ENCODE measurements around the gene MAGEB17. TPM values are rescaled to one million over a fixed set of nuclear protein-coding genes. Genes with fewer than 3 reads are reported as not detected.
A peak's percentile ranks its signal among the peaks of the same experiment; 100 is the strongest.

Gene MAGEB17
- total and polyA plus RNA-seq, 2 of the 8 experiments (the other 6 are each of a cell fraction or from before 2014, with no cell fraction given): 0.48 to 1.1 TPM

- peak overlapping the region; percentile 27 for H4K91ac ChIP-seq (replicated peaks; ENCODE audit: insufficient read length, low read length)
- H3K9ac ChIP-seq (replicated peaks in 1 of 4; ENCODE audit: extremely low read depth in 1 of 4, low read depth in 3 of 4, low read length in 3 of 4): no peak overlapping the region
- H3K18ac ChIP-seq (ENCODE audit: extremely low read depth, low read length): no peak overlapping the region
- no peak overlapping the region for H3K23ac ChIP-seq (ENCODE audit: insufficient read length)
- no peak overlapping the region for H2BK15ac ChIP-seq (ENCODE audit: low read length)
- no peak overlapping the region for H3K4ac ChIP-seq (replicated peaks; ENCODE audit: insufficient read length, low read depth, low read length)
- H2BK5ac ChIP-seq (ENCODE audit: low read depth, low read length): no peak overlapping the region
- H3K79me1 ChIP-seq (ENCODE audit: low read depth, low read length): no peaks in the 10 kb centered on the region
- peaks cover 0 to 7% (median 4%) of the 10 kb centered on the region in 4 experiments; a peak in 4 of 7 replicates for H3K4me1 ChIP-seq (replicated peaks in 1 of 4; ENCODE audit: control insufficient read depth in 3 of 4, insufficient read depth in 4 of 4, low read length in 3 of 4)
- peak overlapping the region; percentile 78 for H2BK120ac ChIP-seq (replicated peaks; ENCODE audit: low read depth, low read length)
- H3K56ac ChIP-seq (replicated peaks; ENCODE audit: insufficient read length, low read depth, low read length): no peak overlapping the region
- H3K4me2 ChIP-seq (ENCODE audit: insufficient read depth in 1 of 2, low read depth in 2 of 2, low read length in 2 of 2): no peak overlapping the region
- H2BK20ac ChIP-seq (ENCODE audit: low read length): peak overlapping the region; percentile 72; the same call in 1 of the 2 replicates
- no peak overlapping the region for H2AFZ ChIP-seq (ENCODE audit: low read length)
- no peaks in the 10 kb centered on the region for H4K20me1 ChIP-seq (replicated peaks in 1 of 2; ENCODE audit: control insufficient read depth in 1 of 2, insufficient read depth in 2 of 2, low read length in 2 of 2)
- no peak overlapping the region for H2AK5ac ChIP-seq (ENCODE audit: low read depth, low read length)
- H3K27ac ChIP-seq (ENCODE audit: low read depth, low read length): no peak overlapping the region
- no peak overlapping the region for H2BK12ac ChIP-seq (ENCODE audit: low read depth, low read length)
- no peak overlapping the region for H3K4me3 ChIP-seq (ENCODE audit: extremely low read depth in 1 of 4, insufficient read depth in 2 of 4, low read depth in 3 of 4, low read length in 4 of 4)
- no peak for FAIRE-seq
- ChIA-PET CTCF (ENCODE audit: partially characterized antibody) (no interaction called here), POLR2A (ENCODE audit: partially characterized antibody) (interaction anchor here (1.5 kb wide), 1 partner anchor 16 kb away, joined by 3 read pairs; no protein-coding TSS in a partner anchor)
- H3K36me3 ChIP-seq (ENCODE audit: control insufficient read depth in 2 of 4, insufficient read depth in 4 of 4, low read length in 3 of 4): no peaks in the 10 kb centered on the region
- no peak for DNase-seq (ENCODE audit: low read depth in 1 of 2, low spot score in 2 of 2)
- H3K14ac ChIP-seq (ENCODE audit: insufficient read length): no peak overlapping the region
- H3K27me3 ChIP-seq (replicated peaks in 1 of 4; ENCODE audit: control insufficient read depth in 3 of 4, extremely low read depth in 1 of 4, insufficient read depth in 3 of 4, low read length in 3 of 4): no peaks in the 10 kb centered on the region
- 85% methylated on average over 4 of the region's 4 CpGs; no CpG with 5 or more reads in 1 of the 2 experiments for WGBS, 2 experiments (ENCODE audit: extremely low coverage in 1 of 2, insufficient coverage in 1 of 2, insufficient read length in 1 of 2, insufficient replicate concordance in 2 of 2, low coverage in 1 of 2, low lambda C conversion rate in 2 of 2, missing lambda C conversion rate in 1 of 2)
- H3K9me3 ChIP-seq (ENCODE audit: insufficient read depth in 2 of 2, low read depth in 1 of 2, low read length in 1 of 2): no peaks in the 10 kb centered on the region
- TF ChIP-seq ASH2L (IDR thresholded peaks at IDR 0.05; ENCODE audit: low read length) (no peak), YY1 (IDR thresholded peaks at IDR 0.05; ENCODE audit: low read depth, low read length) (no peak), ZNF274 (IDR thresholded peaks at IDR 0.05; ENCODE audit: borderline replicate concordance, extremely low read depth, low read length) (no peak), RAD21 (IDR thresholded peaks at IDR 0.05 in 1 of 2, conservative IDR thresholded peaks at IDR 0.05 in 1 of 2; ENCODE audit: low read depth in 2 of 2, low read length in 2 of 2) (no peak)
- H4K5ac ChIP-seq (ENCODE audit: insufficient read length, low read depth, low read length): no peak overlapping the region
- no peaks in the 10 kb centered on the region for H3K23me2 ChIP-seq (ENCODE audit: low read depth, low read length)
- no peak overlapping the region for H4K8ac ChIP-seq (ENCODE audit: extremely low read depth, insufficient read depth, low read length)
- no peaks in the 10 kb centered on the region for H3K79me2 ChIP-seq (ENCODE audit: control insufficient read depth in 1 of 2, insufficient read depth in 2 of 2, low read length in 2 of 2)
Measured at GRCh38 chrX:16202943-16203342, 35.7 kb downstream of the MAGEB17 start.
